ENCODE measurements around the gene SLAMF8.

The SLAMF8 gene

DNA sequence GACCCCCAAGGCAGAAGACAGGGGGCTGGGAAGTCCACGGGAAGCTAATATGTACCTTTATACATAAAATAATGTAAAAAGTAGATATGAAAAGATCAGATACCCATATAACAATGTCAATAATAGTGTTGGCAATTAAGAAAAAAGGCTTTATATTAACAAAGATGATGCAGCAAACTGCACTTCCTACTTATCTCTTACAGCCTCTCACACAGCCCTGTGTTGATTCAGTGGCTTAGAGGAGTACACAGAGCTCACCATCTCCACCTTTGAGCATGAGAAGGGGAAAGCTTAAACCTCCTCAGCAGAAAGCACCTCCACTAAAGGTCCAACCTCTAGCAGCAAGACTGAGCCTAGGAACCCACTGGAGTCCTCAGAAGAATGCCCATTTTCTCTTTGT lies 42.9 kb downstream of the SLAMF8 start:
- no peak for DNase-seq (ENCODE audit: low spot score)
- in situ Hi-C loops (cut with MboI; ENCODE audit: low sequenced_read_pairs, unreplicated experiment) = no loop called here
- no peak for TF ChIP-seq CTCF (IDR thresholded peaks at IDR 0.05; ENCODE audit: borderline replicate concordance, control extremely low read depth, extremely low read depth, insufficient read depth, missing control alignments)

GRCh38 chr1:159870704-159871103 lies 44.0 kb downstream of the SLAMF8 start:
- in situ Hi-C loops (cut with MboI; ENCODE audit: low sequenced_read_pairs, unreplicated experiment) = no loop called here

GRCh38 chr1:159872891-159873290 lies 46.2 kb downstream of the SLAMF8 start:
- DNase-seq (ENCODE audit: low spot score) = no peak
- in situ Hi-C loops (cut with MboI; ENCODE audit: low sequenced_read_pairs, unreplicated experiment) = no loop called here
- no peak for TF ChIP-seq CTCF (IDR thresholded peaks at IDR 0.05; ENCODE audit: borderline replicate concordance, control extremely low read depth, extremely low read depth, insufficient read depth, missing control alignments)

More at GRCh38 chr1:159870704-159871103, 44.0 kb downstream of the SLAMF8 start:
- TF ChIP-seq CTCF (IDR thresholded peaks at IDR 0.05; ENCODE audit: borderline replicate concordance, control extremely low read depth, extremely low read depth, insufficient read depth, missing control alignments) = no peak
- DNase-seq (ENCODE audit: low spot score) = no peak

DNA sequence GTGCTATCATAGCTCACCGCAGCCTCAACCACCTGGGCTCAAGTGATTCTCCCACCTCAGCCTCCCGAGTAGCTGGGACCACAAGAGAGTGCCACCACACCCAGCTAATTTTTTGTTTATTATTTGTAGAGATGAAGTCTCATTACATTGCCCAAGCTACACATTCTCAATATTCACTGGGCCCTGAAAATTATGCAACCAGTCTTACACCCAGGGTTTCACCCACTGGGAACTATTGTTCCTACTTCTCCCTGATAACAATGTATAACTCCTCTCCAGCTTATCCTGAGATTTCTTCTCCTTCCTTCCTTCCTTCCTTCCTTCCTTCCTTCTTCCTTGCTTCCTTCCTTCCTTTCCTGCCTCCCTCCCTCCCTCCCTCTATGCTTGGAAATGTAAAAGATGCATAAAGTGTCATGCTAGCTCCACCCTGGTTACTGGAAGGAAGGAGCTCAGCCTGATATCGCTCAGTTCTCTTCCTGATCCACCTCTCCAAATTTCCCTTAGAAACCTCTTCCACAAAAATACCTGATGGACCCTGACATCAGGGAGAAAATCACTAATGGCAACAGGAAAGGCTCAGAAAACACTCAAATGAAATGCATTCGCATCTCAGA lies 47.0 kb downstream of the SLAMF8 start:
- in situ Hi-C loops (cut with MboI; ENCODE audit: low sequenced_read_pairs, unreplicated experiment) = no loop called here
- no peak for TF ChIP-seq CTCF (IDR thresholded peaks at IDR 0.05; ENCODE audit: borderline replicate concordance, control extremely low read depth, extremely low read depth, insufficient read depth, missing control alignments)
- no peak for DNase-seq (ENCODE audit: low spot score)

GRCh38 chr1:159877695-159878444 lies 51.2 kb downstream of the SLAMF8 start:
- no peak for TF ChIP-seq CTCF (IDR thresholded peaks at IDR 0.05; ENCODE audit: borderline replicate concordance, control extremely low read depth, extremely low read depth, insufficient read depth, missing control alignments)
- in situ Hi-C loops (cut with MboI; ENCODE audit: low sequenced_read_pairs, unreplicated experiment) = no loop called here
- no peak for DNase-seq (ENCODE audit: low spot score)

DNA sequence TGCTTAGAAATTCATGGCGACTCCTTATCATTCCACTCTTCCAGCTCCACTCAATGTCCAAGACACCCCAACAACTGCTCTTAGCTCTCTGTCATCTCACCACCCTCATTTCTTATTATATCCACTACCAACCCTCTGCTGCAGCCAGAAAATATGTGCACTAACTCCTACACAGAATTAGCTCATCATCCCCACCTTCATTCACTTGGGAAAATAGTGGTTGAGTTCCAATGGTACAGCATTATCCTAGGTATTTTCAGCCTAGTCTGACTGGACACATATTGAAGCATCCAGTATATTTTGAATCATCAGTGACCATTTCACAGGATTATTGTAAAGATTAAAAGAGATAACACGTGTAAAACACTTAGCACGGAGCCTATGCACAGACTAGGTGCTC lies 52.5 kb downstream of the SLAMF8 start:
- DNase-seq (ENCODE audit: low spot score) = no peak
- in situ Hi-C loops (cut with MboI; ENCODE audit: low sequenced_read_pairs, unreplicated experiment) = no loop called here
- TF ChIP-seq CTCF (IDR thresholded peaks at IDR 0.05; ENCODE audit: borderline replicate concordance, control extremely low read depth, extremely low read depth, insufficient read depth, missing control alignments) = no peak

Measured in GM13976 (cell line).